ENCODE results near the gene MARK2. TPM values are rescaled to one million over a fixed set of nuclear protein-coding genes. Genes with fewer than 3 reads are reported as not detected.

Gene MARK2
- total and polyA plus RNA-seq, 10 of the 15 experiments (the other 5 are each of a cell fraction or from before 2014, with no cell fraction given): 0.19 to 29.5 (median 13.2) TPM

DNA sequence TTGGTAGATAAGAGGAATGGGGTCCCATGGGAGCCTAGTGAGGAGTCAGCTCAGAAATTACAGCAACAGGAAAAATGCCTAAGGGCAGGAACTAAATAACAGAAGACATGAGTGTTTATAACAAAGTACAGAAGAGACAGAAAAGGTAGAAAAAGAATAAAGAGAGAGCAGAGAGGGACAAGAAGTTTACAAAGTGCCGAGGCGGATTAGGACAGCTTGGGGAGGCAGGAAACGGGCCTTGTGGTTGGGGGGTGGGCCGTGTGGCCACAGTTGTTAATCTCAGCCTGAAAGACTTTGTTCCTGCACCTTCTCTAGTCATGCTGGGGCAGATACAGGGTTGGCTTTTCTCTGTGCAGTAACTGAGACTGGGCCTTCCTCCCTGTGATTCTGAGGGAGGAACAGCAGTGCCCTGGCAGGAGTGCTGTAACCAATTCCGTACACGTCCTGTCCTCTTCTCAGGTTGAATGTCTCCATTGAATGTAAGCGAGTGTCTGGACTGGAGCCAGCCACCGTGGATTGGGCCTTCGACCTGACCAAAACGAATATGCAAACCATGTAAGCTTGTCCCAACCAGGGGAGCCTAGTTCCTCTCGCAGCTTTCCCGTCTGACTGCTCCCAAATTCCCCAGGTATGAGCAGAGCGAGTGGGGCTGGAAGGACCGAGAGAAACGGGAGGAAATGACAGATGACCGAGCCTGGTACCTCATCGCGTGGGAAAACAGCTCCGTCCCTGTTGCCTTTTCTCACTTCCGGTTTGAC lies 113.0 kb downstream of the MARK2 start (continued):
- TF ChIP-seq NR2F1 (conservative IDR thresholded peaks at IDR 0.05) (no peak; the same call in 1 of the 2 replicates), RAD51 (IDR thresholded peaks at IDR 0.05) (no peak), BMI1 (IDR thresholded peaks at IDR 0.05; ENCODE audit: borderline replicate concordance) (no peak), SPI1 (IDR thresholded peaks at IDR 0.05; ENCODE audit: borderline replicate concordance, insufficient read depth, low read depth, low read length) (peak; percentile 82), RBBP5 (conservative IDR thresholded peaks at IDR 0.05) (no peak), TAF1 (IDR thresholded peaks at IDR 0.05; ENCODE audit: borderline replicate concordance, low read depth, low read length) (peak; percentile 47; the same call in 1 of the 2 replicates), TCF3 (IDR thresholded peaks at IDR 0.05; ENCODE audit: borderline replicate concordance, insufficient read depth, low read depth, low read length) (no peak), RCOR1 (conservative IDR thresholded peaks at IDR 0.05; ENCODE audit: low read depth, low read length) (no peak), DPF2 (IDR thresholded peaks at IDR 0.05) (0 out of 2 replicates have a peak, but pooled peaks have one; percentile 64), ZNF207 (IDR thresholded peaks at IDR 0.05; ENCODE audit: borderline replicate concordance) (no peak), NFYB (IDR thresholded peaks at IDR 0.05; ENCODE audit: insufficient read depth, low read depth, low read length) (0 out of 2 replicates have a peak, but pooled peaks have one; percentile 35), EP300 (IDR thresholded peaks at IDR 0.05; ENCODE audit: borderline replicate concordance in 1 of 2, control insufficient read depth in 1 of 2, low read depth in 2 of 2, low read length in 2 of 2) (peak in 1 of 2 experiments; percentile 31; a peak in 1 of 4 replicates), KAT2A (conservative IDR thresholded peaks at IDR 0.05; ENCODE audit: control insufficient read depth, low read depth, low read length) (no peak), FOS (IDR thresholded peaks at IDR 0.05; ENCODE audit: borderline replicate concordance, extremely low read depth, insufficient read length) (no peak), E2F8 (IDR thresholded peaks at IDR 0.05; ENCODE audit: low read depth, partially characterized antibody) (no peak), RAD21 (IDR thresholded peaks at IDR 0.05; ENCODE audit: insufficient read depth, low read depth, low read length) (no peak), PKNOX1 (IDR thresholded peaks at IDR 0.05) (no peak), POU2F2 (IDR thresholded peaks at IDR 0.05; ENCODE audit: borderline replicate concordance, low read depth, low read length) (peak; percentile 63; the same call in 1 of the 3 replicates), RB1 (IDR thresholded peaks at IDR 0.05; ENCODE audit: borderline replicate concordance) (0 out of 2 replicates have a peak, but pooled peaks have one; percentile 15), NFIC (IDR thresholded peaks at IDR 0.05; ENCODE audit: low read depth, low read length) (peak; percentile 33; the same call in 1 of the 2 replicates), SMC3 (IDR thresholded peaks at IDR 0.05; ENCODE audit: borderline replicate concordance, low read length) (no peak), YBX1 (IDR thresholded peaks at IDR 0.05) (no peak), NFYA (IDR thresholded peaks at IDR 0.05; ENCODE audit: borderline replicate concordance, low read depth, low read length) (no peak), CHD4 (IDR thresholded peaks at IDR 0.05) (no peak), ZBED1 (IDR thresholded peaks at IDR 0.05; ENCODE audit: borderline replicate concordance) (no peak; the same call in 1 of the 2 replicates)
- TF ChIP-seq, protein P1, sequence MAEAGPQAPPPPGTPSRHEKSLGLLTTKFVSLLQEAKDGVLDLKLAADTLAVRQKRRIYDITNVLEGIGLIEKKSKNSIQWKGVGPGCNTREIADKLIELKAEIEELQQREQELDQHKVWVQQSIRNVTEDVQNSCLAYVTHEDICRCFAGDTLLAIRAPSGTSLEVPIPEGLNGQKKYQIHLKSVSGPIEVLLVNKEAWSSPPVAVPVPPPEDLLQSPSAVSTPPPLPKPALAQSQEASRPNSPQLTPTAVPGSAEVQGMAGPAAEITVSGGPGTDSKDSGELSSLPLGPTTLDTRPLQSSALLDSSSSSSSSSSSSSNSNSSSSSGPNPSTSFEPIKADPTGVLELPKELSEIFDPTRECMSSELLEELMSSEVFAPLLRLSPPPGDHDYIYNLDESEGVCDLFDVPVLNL (IDR thresholded peaks at IDR 0.05; ENCODE audit: low read depth, low read length): no peak

All from GM12878 (cell line).